Skeletal muscle tissue (tissue), 4 donors: ENCODE results near the gene FRMD7. TPM values are rescaled to one million over a fixed set of nuclear protein-coding genes. Genes with fewer than 3 reads are reported as not detected.
"Not testable (repeated sequence)": the region's sequence is repeated elsewhere in the genome, so short reads cannot be mapped to it uniquely, and the experiment has no call there.

Experiments used
- H3K27ac ChIP-seq: one replicate; pipeline ENCODE4 v1.7.0; 2013; ENCODE audit warnings: mild to moderate bottlenecking, low read depth, low read length, inconsistent platforms
- H3K27me3 ChIP-seq, 3 donors: one replicate each; pipeline ENCODE4 v1.7.0; 2013; ENCODE audit warnings: low read length in 3 of 3; ENCODE audit not compliant: control insufficient read depth in 3 of 3, insufficient read depth in 3 of 3
- H3K36me3 ChIP-seq, 3 donors: one replicate each; pipeline ENCODE4 v1.7.0; 2013; ENCODE audit warnings: low read length in 3 of 3; ENCODE audit not compliant: control insufficient read depth in 3 of 3, insufficient read depth in 3 of 3
- H3K4me1 ChIP-seq, 3 donors: one replicate each; pipeline ENCODE4 v1.7.0; 2013; ENCODE audit warnings: low read length in 3 of 3, mild to moderate bottlenecking in 3 of 3; ENCODE audit not compliant: control insufficient read depth in 3 of 3, insufficient read depth in 3 of 3
- H3K4me3 ChIP-seq, 3 donors: one replicate each; pipeline ENCODE4 v1.7.0; 2013; ENCODE audit warnings: low read length in 3 of 3
- H3K9ac ChIP-seq, 3 donors: one replicate each; pipeline ENCODE4 v1.7.0; 2013; ENCODE audit warnings: low read length in 3 of 3, mild to moderate bottlenecking in 3 of 3, moderate library complexity in 2 of 3, low read depth in 1 of 3
- H3K9me3 ChIP-seq, 3 donors: one replicate each; pipeline ENCODE4 v1.7.0; 2013; ENCODE audit warnings: low read length in 3 of 3; ENCODE audit not compliant: control insufficient read depth in 3 of 3
- total RNA-seq: library from RNA; depleted of rRNA; stranded (reverse); fragments of >200 nt; gene quantifications from one replicate; pipeline ENCODE4 v1.2.3, GENCODE V29; 2014
- donor health status: Osteomylitis.

Gene FRMD7
- total RNA-seq, 1 donor from 2014 or later = 0.52 TPM

DNA sequence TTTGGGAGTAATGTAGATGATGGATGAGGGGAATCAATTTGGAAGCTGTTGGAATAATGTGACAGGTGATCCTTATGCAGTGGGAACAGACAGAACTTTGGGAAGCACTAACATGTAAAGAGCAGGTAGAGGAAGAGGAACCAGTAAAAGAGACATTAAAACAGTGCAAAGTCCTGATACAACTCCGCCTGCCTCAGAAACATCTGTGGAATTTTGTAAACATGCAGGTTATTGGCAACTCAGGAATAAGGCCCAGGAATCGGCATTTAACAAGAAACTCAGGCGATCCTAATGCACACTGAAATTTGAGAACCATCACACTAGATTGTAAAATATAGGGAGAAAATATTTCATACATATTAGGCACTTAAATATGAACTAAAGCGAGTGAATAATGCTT lies 29.1 kb downstream of the FRMD7 start:
- H3K4me3 ChIP-seq, H3K4me1 ChIP-seq, H3K27me3 ChIP-seq, H3K36me3 ChIP-seq, H3K9me3 ChIP-seq, H3K9ac ChIP-seq, H3K27ac ChIP-seq: not testable (repeated sequence)

DNA sequence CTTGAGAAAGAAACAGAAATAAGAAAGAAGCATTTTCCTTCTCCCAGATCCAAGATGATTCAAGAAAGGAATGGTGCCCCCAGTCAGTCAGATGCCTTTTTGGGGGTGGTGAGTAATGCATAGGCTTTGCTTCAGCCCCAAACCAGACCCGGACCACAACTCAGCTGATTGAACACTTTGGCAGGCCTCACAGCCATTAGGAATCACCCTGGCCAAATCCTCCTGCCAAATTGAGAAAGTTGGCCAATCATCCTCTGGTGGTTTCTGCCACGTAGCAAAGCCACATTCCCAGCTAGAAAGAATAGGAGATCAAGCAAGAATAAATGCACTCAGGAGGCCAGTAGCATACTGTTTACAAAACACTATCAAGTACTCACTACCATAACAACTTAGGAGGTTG lies 33.7 kb downstream of the FRMD7 start:
- peaks cover 0 to 9% (median 0%) of the 10 kb centered on the region in 3 donors for H3K27me3 ChIP-seq
- no peaks in the 10 kb centered on the region for H3K9me3 ChIP-seq
- no peaks in the 10 kb centered on the region for H3K4me1 ChIP-seq
- no peaks in the 10 kb centered on the region for H3K36me3 ChIP-seq
- H3K9ac ChIP-seq = no peak overlapping the region
- no peak overlapping the region for H3K4me3 ChIP-seq
- no peak overlapping the region for H3K27ac ChIP-seq

DNA sequence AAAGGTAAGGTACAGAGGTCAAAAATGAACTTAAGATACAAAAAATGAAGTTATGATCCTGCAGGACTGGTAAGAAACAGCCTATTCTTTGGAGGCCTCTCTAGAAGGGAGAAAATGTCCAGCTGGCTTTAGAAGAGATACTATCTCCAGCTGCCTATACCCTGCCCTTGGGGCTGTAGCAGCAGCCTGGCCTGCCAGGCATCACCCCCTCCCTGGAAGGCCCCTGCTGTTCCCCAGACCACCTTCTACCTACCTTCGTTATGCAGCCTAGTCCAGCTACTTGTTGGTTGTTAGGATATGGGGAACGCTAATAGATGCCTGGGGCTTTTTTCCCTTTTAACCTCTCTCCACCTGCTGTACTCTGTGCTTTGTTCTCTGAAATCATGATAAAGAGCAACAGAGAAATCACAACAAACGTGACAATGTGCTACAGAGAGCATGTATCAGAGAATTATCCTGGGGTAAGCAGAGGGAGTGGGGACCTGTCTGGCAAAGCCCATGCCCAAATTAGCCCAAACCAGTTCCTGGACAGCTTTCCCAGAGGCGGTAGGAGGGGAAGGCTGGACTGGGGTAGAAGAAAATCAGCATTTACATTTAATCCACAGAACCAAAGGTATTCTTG lies 34.5 kb downstream of the FRMD7 start:
- H3K27me3 ChIP-seq = peaks cover 0 to 9% (median 0%) of the 10 kb centered on the region in 3 donors
- H3K27ac ChIP-seq = no peak overlapping the region
- H3K36me3 ChIP-seq = no peaks in the 10 kb centered on the region
- H3K4me3 ChIP-seq = no peak overlapping the region
- H3K9me3 ChIP-seq = no peaks in the 10 kb centered on the region
- H3K4me1 ChIP-seq = no peaks in the 10 kb centered on the region
- no peak overlapping the region for H3K9ac ChIP-seq

DNA sequence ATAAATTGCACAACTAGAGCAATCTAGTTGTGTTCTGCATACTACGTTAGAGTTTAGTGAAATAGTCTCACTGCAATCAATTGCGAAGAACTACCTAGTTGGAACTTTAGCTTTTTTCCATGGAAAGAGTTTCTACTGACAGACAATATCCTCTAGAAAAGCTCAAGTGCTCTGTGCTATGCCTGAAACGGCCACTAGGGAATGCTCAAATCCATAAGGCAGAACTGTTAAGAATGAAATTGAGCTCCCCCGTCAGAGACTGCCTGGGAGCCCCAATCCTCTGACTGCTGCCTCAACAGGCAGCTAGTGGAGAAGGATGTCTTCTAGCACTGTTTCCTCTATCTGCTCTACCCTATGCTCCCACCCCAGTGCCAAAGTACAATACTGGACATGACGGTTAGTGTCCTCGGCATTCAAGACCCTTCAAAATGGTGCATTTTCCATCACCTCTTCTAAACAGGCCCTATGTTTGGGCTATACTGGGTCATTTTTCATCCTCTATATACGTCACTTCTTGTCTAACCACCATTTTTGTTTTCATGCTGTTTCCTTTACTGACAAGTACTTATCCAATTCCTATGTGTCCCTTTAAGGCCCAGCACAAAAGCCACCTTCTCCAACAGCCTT lies 35.3 kb downstream of the FRMD7 start:
- H3K27ac ChIP-seq = no peak overlapping the region
- H3K9ac ChIP-seq = no peak overlapping the region
- H3K4me1 ChIP-seq = no peaks in the 10 kb centered on the region
- H3K27me3 ChIP-seq = peaks cover 0 to 6% (median 0%) of the 10 kb centered on the region in 3 donors
- no peaks in the 10 kb centered on the region for H3K36me3 ChIP-seq
- no peak overlapping the region for H3K4me3 ChIP-seq
- H3K9me3 ChIP-seq = no peaks in the 10 kb centered on the region

DNA sequence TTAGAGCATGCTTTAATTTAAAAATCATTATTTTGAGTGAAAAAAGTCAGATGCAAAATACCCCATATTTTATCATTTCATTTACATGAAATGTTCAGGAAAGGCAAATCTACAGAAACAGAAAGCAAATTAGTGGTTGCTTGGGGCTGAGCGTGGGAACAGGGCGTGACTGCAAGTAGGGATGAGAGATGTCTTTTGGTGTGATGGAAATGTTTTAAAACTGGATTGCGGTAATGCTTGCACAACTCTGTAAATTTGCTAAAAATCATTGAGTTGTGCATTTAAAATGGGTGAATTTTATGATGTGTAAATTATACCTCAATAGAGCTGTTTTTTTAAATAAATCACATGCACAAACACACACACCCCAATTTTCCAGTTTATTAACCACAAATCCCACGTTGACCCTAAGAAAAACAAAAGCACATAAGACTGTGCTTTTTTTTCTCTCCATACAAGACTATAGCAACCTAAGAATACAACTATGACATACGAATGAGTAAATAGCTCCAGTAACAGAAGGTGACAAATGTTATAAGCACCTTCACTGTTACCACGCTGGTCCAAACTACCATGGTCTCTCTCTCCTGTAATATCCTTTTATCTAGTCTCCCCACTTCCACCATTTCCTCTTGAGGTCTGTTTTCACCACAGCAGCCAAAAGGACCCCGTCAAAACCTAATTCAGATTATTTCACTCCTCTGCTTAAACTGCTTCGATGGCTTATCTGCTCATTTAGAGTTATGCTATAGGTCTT lies 37.2 kb downstream of the FRMD7 start:
- H3K4me3 ChIP-seq = no peak overlapping the region
- no peak overlapping the region for H3K27ac ChIP-seq
- peaks cover 0 to 3% (median 0%) of the 10 kb centered on the region in 3 donors for H3K27me3 ChIP-seq

DNA sequence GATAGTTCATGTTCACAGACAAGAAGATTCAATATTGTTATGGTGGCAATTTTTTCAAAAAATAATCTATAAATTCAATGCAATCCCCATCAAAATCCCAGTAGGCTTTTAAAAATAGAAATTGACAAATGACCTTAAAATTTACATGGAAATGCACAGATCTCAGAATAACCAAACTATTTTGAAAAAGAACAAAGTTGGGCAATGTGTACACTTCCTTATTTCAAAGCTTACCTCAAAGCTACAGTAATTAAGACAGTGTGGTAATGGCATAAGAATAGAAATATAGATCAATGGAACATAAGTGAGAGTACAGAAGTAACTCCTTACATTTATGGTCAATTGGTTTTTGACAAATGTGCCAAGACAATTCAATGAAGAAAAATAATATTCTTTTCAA lies 39.0 kb downstream of the FRMD7 start:
- Histone ChIP-seq H3K27ac (no peak overlapping the region), H3K9me3 (no peaks in the 10 kb centered on the region), H3K4me3 (no peak overlapping the region), H3K9ac (no peak overlapping the region), H3K27me3 (peaks cover 0 to 3% (median 0%) of the 10 kb centered on the region in 3 donors), H3K4me1 (no peaks in the 10 kb centered on the region), H3K36me3 (no peaks in the 10 kb centered on the region)

More for the DNA sequence above, 37.2 kb downstream of the FRMD7 start:
- H3K9ac ChIP-seq = no peak overlapping the region
- H3K36me3 ChIP-seq = no peaks in the 10 kb centered on the region
- H3K4me1 ChIP-seq = no peaks in the 10 kb centered on the region
- no peaks in the 10 kb centered on the region for H3K9me3 ChIP-seq

DNA sequence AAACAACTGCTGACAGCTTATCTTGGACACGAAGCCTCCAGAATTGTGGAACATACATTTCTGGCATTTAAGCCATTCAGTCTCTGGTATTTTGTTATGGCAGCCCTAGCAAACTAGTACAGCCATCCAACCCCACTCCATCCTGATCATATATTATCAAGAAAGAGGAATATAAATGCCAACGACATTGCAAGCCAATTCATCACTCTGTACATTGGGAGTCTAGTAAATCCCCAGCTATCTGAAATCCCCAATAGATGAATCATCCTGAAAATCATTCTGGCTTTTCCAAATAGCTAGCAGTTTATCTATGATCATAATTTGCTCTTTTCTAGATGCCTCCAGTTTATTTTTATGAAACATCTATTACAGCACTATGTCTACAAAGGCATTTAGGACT lies 41.1 kb downstream of the FRMD7 start:
- H3K9me3 ChIP-seq = no peaks in the 10 kb centered on the region
- no peaks in the 10 kb centered on the region for H3K4me1 ChIP-seq
- no peak overlapping the region for H3K9ac ChIP-seq
- no peak overlapping the region for H3K27ac ChIP-seq
- peaks cover 0 to 4% (median 0%) of the 10 kb centered on the region in 3 donors for H3K27me3 ChIP-seq
- H3K4me3 ChIP-seq = no peak overlapping the region
- H3K36me3 ChIP-seq = no peaks in the 10 kb centered on the region

DNA sequence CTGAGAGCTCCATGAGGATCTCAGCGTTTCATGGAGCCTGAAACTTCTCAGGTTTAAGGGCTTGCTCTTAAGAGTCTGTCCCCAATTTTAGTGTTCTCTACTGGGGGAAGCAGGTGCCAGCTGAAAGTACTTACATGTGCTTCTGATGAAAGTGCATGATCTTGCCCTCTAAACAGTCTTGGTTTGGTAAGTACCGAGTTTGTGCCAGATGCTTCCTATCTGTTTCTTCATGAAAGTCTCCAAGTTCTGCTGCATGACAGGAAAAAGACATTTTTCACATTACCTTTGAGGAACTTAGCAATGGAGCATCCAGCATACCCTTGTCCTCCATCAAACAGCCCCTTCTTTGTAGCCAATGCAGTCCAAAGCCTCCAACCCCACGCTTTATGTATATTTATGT lies 42.0 kb downstream of the FRMD7 start:
- peaks cover 0 to 4% (median 0%) of the 10 kb centered on the region in 3 donors for H3K27me3 ChIP-seq
- no peaks in the 10 kb centered on the region for H3K9me3 ChIP-seq
- H3K4me1 ChIP-seq = no peaks in the 10 kb centered on the region
- no peaks in the 10 kb centered on the region for H3K36me3 ChIP-seq
- no peak overlapping the region for H3K9ac ChIP-seq
- H3K27ac ChIP-seq = no peak overlapping the region
- no peak overlapping the region for H3K4me3 ChIP-seq

DNA sequence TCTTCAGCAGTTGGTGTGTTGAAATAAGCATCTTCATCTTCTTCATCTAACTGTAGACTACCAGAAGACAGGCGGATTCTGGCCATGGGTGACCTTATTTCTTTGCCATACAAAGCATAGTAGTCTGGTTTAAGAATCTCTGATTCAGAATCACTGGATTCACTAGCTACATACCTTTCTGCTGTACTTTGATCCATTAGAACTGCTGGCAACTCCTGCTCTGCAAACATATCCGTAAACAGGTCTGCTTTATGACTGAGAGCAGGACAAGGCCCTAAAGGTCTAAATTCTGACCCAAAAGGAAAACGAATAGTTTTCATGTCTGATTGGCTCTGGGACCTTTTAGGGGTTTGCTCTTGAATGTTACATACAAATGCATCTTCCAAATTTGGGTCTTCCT lies 49.9 kb downstream of the FRMD7 start:
- no peaks in the 10 kb centered on the region for H3K9me3 ChIP-seq
- H3K4me1 ChIP-seq = no peaks in the 10 kb centered on the region
- H3K9ac ChIP-seq = no peak overlapping the region
- H3K27me3 ChIP-seq = peaks cover 0 to 4% (median 0%) of the 10 kb centered on the region in 3 donors
- H3K27ac ChIP-seq = no peak overlapping the region
- H3K4me3 ChIP-seq = no peak overlapping the region
- H3K36me3 ChIP-seq = no peaks in the 10 kb centered on the region

DNA sequence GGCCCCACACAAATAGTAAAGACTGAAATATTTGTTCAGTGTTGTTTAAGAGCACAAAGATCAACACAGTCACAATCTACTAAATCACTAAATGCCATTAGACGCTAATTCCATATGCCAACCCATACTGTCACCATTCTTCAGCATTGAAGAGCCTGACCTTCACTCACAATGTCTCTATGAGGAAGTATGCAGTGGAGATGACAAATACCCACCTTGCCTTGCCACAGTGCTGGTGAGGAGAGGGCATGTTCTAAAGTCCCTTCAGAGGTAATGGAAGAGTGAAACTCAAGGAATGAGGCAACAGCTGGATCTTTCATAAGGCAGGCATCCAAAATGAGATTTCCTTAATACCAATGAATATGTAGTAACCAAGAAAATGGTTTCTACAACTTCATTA lies 50.4 kb downstream of the FRMD7 start:
- Histone ChIP-seq H3K27ac (no peak overlapping the region), H3K4me3 (no peak overlapping the region), H3K4me1 (no peaks in the 10 kb centered on the region), H3K36me3 (no peaks in the 10 kb centered on the region), H3K9ac (no peak overlapping the region), H3K27me3 (peaks cover 0 to under 1% (median 0%) of the 10 kb centered on the region in 3 donors), H3K9me3 (no peaks in the 10 kb centered on the region)
